Hepatocyte (in vitro differentiated cells): ENCODE measurements around the gene FGF9.

Source experiments
- EZH2 ChIP-seq: fragments of 200-600 bp; sonication (generic); IDR thresholded peaks from 2 replicates; pipeline ENCODE4 v1.6.1; 2016; ENCODE audit warnings: antibody characterized with exemption, mild to moderate bottlenecking, borderline replicate concordance
- TF ChIP-seq, protein P1 (sequence below): fragments of 200-600 bp; sonication (generic); IDR thresholded peaks from 2 replicates; pipeline ENCODE4 v1.5.1; 2016; ENCODE audit warnings: antibody characterized with exemption, mild to moderate bottlenecking; ENCODE audit not compliant: poor library complexity

DNA sequence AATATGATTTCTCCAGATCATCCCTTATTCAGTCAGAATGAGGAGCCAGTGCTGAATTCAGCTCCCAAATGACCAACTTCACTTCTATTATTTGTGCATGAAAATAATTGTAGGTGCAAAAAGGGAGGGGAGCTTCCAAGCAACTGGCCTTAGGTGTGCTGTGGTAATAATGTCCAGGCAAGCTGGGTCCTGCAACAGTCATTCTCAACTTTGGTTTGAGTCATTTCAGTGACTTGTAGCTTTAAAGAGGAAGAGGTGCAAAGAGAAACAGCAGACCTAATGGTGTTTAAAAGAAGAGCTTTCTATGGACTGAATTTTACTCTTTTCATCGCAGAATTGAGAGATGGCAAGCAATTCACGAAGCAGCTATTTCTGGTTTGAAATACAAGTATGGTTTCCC is 29.2 kb upstream of the FGF9 start:
- TF ChIP-seq, protein P1, sequence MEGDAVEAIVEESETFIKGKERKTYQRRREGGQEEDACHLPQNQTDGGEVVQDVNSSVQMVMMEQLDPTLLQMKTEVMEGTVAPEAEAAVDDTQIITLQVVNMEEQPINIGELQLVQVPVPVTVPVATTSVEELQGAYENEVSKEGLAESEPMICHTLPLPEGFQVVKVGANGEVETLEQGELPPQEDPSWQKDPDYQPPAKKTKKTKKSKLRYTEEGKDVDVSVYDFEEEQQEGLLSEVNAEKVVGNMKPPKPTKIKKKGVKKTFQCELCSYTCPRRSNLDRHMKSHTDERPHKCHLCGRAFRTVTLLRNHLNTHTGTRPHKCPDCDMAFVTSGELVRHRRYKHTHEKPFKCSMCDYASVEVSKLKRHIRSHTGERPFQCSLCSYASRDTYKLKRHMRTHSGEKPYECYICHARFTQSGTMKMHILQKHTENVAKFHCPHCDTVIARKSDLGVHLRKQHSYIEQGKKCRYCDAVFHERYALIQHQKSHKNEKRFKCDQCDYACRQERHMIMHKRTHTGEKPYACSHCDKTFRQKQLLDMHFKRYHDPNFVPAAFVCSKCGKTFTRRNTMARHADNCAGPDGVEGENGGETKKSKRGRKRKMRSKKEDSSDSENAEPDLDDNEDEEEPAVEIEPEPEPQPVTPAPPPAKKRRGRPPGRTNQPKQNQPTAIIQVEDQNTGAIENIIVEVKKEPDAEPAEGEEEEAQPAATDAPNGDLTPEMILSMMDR, result no peak
- no peak for TF ChIP-seq EZH2
